Prostate gland (tissue), 2 donors: ENCODE measurements around the gene ARL8A. TPM values are rescaled to one million over a fixed set of nuclear protein-coding genes. Genes with fewer than 3 reads are reported as not detected.

Experiments used
- DNase-seq: peaks from one replicate; pipeline ENCODE4 v3.0.0-alpha.2; 2019; ENCODE audit warnings: low spot score
- H3K27ac ChIP-seq, 2 donors: fragments of 200-600 bp; sonication (generic); 2 replicates each; pipeline ENCODE4 v1.5.1; 2017 to 2019
- H3K27me3 ChIP-seq: fragments of 200-600 bp; sonication (generic); replicated peaks from 2 replicates; pipeline ENCODE4 v1.5.1; 2019; ENCODE audit not compliant: insufficient read depth
- H3K36me3 ChIP-seq, 2 donors: fragments of 200-600 bp; sonication (generic); 1 replicate in 1 of 2; 2 replicates in 1 of 2; pipeline versions ENCODE4 v1.5.1 to v1.8.1; 2017 to 2019
- H3K4me1 ChIP-seq: fragments of 200-600 bp; sonication (generic); replicated peaks from 2 replicates; pipeline ENCODE4 v1.5.1; 2019
- H3K4me3 ChIP-seq, 2 donors: fragments of 200-600 bp; sonication (generic); 2 replicates each; pipeline ENCODE4 v1.5.1; 2017 to 2019
- H3K9me3 ChIP-seq: fragments of 200-600 bp; sonication (generic); 2 replicates; pipeline ENCODE4 v1.5.1; 2017
- POLR2A ChIP-seq: fragments of 450-650 bp; IDR thresholded peaks from one replicate; pipeline ENCODE4 v1.6.1; 2016; ENCODE audit warnings: antibody characterized with exemption, mild to moderate bottlenecking
- POLR2AphosphoS5 ChIP-seq: sonication (generic); formaldehyde crosslinking; IDR thresholded peaks from one replicate; pipeline ENCODE4 v1.6.1; 2017; ENCODE audit warnings: antibody characterized with exemption
- WGBS: methylation state at CpG from one replicate; pipeline ENCODE4 v1.1.5; 2018; 5-methylcytosine and 5-hydroxymethylcytosine counted together
- intact Hi-C: fragments of 100-400 bp; cut with DNase I; formaldehyde crosslinking; loops from one replicate; pipeline ENCODE4 v1.14.2; 2022
- total RNA-seq, 2 donors: library from RNA; depleted of rRNA; stranded (reverse); fragments of >200 nt; gene quantifications; one replicate each; pipeline ENCODE4 v1.1.0, GENCODE V29; 2016
- TF ChIP-seq, protein P1 (sequence below), 4 experiments: fragments of 200-600 bp in 2 of 4; fragments of 450-650 bp in 2 of 4; sonication (generic) in 2 of 4; IDR thresholded peaks; 1 replicate in 3 of 4; 2 replicates in 1 of 4; pipeline ENCODE4 v1.5.1; 2016 to 2019; ENCODE audit warnings: antibody characterized with exemption in 4 of 4, mild to moderate bottlenecking in 2 of 4, moderate library complexity in 2 of 4

Gene ARL8A
- total RNA-seq, 2 donors from 2014 or later: 39.9 to 102 TPM

- no peaks in the 10 kb centered on the region for H3K36me3 ChIP-seq
- TF ChIP-seq, protein P1, sequence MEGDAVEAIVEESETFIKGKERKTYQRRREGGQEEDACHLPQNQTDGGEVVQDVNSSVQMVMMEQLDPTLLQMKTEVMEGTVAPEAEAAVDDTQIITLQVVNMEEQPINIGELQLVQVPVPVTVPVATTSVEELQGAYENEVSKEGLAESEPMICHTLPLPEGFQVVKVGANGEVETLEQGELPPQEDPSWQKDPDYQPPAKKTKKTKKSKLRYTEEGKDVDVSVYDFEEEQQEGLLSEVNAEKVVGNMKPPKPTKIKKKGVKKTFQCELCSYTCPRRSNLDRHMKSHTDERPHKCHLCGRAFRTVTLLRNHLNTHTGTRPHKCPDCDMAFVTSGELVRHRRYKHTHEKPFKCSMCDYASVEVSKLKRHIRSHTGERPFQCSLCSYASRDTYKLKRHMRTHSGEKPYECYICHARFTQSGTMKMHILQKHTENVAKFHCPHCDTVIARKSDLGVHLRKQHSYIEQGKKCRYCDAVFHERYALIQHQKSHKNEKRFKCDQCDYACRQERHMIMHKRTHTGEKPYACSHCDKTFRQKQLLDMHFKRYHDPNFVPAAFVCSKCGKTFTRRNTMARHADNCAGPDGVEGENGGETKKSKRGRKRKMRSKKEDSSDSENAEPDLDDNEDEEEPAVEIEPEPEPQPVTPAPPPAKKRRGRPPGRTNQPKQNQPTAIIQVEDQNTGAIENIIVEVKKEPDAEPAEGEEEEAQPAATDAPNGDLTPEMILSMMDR (IDR thresholded peaks at IDR 0.05): no peak
- TF ChIP-seq POLR2A (no peak), POLR2AphosphoS5 (no peak)
- H3K27me3 ChIP-seq: no peaks in the 10 kb centered on the region
- no peaks in the 10 kb centered on the region for H3K9me3 ChIP-seq
- intact Hi-C loops: no loop called here
- WGBS: 89% methylated on average over 10 of the region's 10 CpGs
- H3K4me1 ChIP-seq: no peaks in the 10 kb centered on the region
- H3K27ac ChIP-seq: no peak overlapping the region
- no peak for DNase-seq
- H3K4me3 ChIP-seq: no peak overlapping the region
Observed at GRCh38 chr1:202152399-202152798, 7.9 kb upstream of the ARL8A start.

- intact Hi-C loops: no loop called here
- H3K36me3 ChIP-seq: no peaks in the 10 kb centered on the region
- no peak for TF ChIP-seq POLR2A
- no peak for TF ChIP-seq POLR2AphosphoS5
- TF ChIP-seq, protein P1 (IDR thresholded peaks at IDR 0.05): no peak
- WGBS: 88% methylated on average over 2 of the region's 2 CpGs
- no peak for DNase-seq
- no peaks in the 10 kb centered on the region for H3K27me3 ChIP-seq
- no peak overlapping the region for H3K27ac ChIP-seq
- no peaks in the 10 kb centered on the region for H3K4me1 ChIP-seq
- H3K9me3 ChIP-seq: no peaks in the 10 kb centered on the region
- no peak overlapping the region for H3K4me3 ChIP-seq
Observed at GRCh38 chr1:202151045-202151444, 6.5 kb upstream of the ARL8A start.

DNA sequence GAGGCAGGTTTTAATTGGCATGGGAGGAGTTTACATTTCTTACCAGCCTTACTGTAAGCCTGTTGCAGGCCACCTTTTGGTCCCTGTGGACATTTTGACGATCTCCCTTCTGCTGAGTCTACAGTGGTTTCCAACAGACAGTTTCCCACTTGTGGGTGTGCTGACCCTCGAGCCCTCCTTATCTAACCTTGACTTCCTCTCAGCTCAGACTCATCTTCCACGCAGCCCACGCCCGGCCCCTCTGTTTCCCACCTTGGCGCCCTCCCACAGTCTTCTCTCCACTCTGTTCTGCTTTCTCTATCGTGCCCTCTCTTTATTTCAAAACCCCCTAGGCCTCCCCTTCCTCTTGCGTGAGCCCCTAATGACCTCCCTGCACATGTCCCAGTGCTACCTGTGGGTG, 6.1 kb upstream of the ARL8A start:
- Histone ChIP-seq H3K4me1 (no peaks in the 10 kb centered on the region), H3K9me3 (no peaks in the 10 kb centered on the region), H3K27ac (no peak overlapping the region), H3K36me3 (no peaks in the 10 kb centered on the region), H3K4me3 (no peak overlapping the region), H3K27me3 (no peaks in the 10 kb centered on the region)
- TF ChIP-seq POLR2A: no peak
- TF ChIP-seq POLR2AphosphoS5: no peak
- TF ChIP-seq, protein P1 (IDR thresholded peaks at IDR 0.05): no peak
- intact Hi-C loops: no loop called here
- 93% methylated on average over 8 of the region's 8 CpGs for WGBS
- no peak for DNase-seq

GRCh38 chr1:202150187-202150586, 5.7 kb upstream of the ARL8A start:
- intact Hi-C loops: no loop called here
- H3K36me3 ChIP-seq: no peaks in the 10 kb centered on the region
- no peak for TF ChIP-seq POLR2AphosphoS5
- TF ChIP-seq POLR2A: no peak
- TF ChIP-seq, protein P1 (IDR thresholded peaks at IDR 0.05): no peak
- H3K4me3 ChIP-seq: no peak overlapping the region
- no peaks in the 10 kb centered on the region for H3K27me3 ChIP-seq
- DNase-seq: no peak
- no peak overlapping the region for H3K27ac ChIP-seq
- no peaks in the 10 kb centered on the region for H3K4me1 ChIP-seq
- 92% methylated on average over 9 of the region's 9 CpGs for WGBS
- no peaks in the 10 kb centered on the region for H3K9me3 ChIP-seq

DNA sequence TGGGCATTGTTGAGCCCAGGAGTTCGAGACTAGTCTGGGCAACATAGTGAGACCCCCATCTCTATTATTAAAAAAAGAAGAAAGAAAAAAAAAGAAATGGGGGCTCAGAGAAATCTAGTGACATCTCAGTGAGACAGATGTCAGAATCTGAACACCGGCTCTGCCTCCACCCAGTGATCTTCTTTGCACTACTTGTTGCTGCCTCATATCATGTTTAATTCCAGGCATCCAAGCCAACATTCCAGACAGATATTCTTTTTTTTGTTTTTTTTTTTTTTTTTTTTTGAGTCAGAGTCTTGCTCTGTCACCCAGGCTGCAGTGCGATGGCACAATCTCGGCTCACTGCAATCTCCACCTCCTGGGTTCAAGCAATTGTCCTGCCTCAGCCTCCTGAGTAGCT, 5.0 kb upstream of the ARL8A start:
- whole genome bisulfite sequencing: 90% methylated on average over 4 of the region's 4 CpGs
- TF ChIP-seq, protein P1 (IDR thresholded peaks at IDR 0.05): no peak
- TF ChIP-seq POLR2A: no peak
- no peak for TF ChIP-seq POLR2AphosphoS5
- no peaks in the 10 kb centered on the region for H3K9me3 ChIP-seq
- no peaks in the 10 kb centered on the region for H3K36me3 ChIP-seq
- H3K4me1 ChIP-seq: no peaks in the 10 kb centered on the region
- H3K4me3 ChIP-seq: no peak overlapping the region
- no peaks in the 10 kb centered on the region for H3K27me3 ChIP-seq
- intact Hi-C loops: no loop called here
- DNase-seq: no peak
- H3K27ac ChIP-seq: no peak overlapping the region
